Measurements from ENCODE around the gene KCNIP3.
"Not testable (repeated sequence)": the region's sequence is repeated elsewhere in the genome, so short reads cannot be mapped to it uniquely, and the experiment has no call there.

GRCh38 chr2:95355486-95355885 lies 58.3 kb downstream of the KCNIP3 start:
- not testable (repeated sequence) for TF ChIP-seq CTCF (conservative IDR thresholded peaks at IDR 0.05; ENCODE audit: low read depth, low read length); EZH2 (IDR thresholded peaks at IDR 0.05; ENCODE audit: low read length, unreplicated experiment); EZH2phosphoT487 (IDR thresholded peaks at IDR 0.05; ENCODE audit: borderline replicate concordance, low read length)
